Brain microvascular endothelial cell (primary cell): ENCODE results near the gene GPBAR1.
A peak's percentile ranks its signal among the peaks of the same experiment; 100 is the strongest.

Experiments
- DNase-seq: peaks from one replicate; pipeline ENCODE4 v3.0.0-alpha.2; 2020
- H3K27ac ChIP-seq: fragments of 250-450 bp; sonication (Bioruptor Pico); 2 replicates; pipeline ENCODE4 v1.5.1; 2020; ENCODE audit warnings: mild to moderate bottlenecking, moderate library complexity
- H3K27me3 ChIP-seq: fragments of 250-450 bp; sonication (Bioruptor Pico); replicated peaks from 2 replicates; pipeline ENCODE4 v1.5.1; 2020; ENCODE audit warnings: mild to moderate bottlenecking
- H3K36me3 ChIP-seq: fragments of 250-450 bp; sonication (Bioruptor Pico); replicated peaks from 2 replicates; pipeline ENCODE4 v1.5.1; 2020; ENCODE audit warnings: mild to moderate bottlenecking
- H3K4me3 ChIP-seq: 2 replicates; pipeline ENCODE4 v1.5.1; 2011; ENCODE audit warnings: low read depth, mild to moderate bottlenecking, control low read depth, low read length, moderate library complexity
- CTCF ChIP-seq: IDR thresholded peaks from 2 replicates; pipeline ENCODE4 v1.5.1; 2011; ENCODE audit warnings: low read depth, mild to moderate bottlenecking, moderate library complexity, low read length, control low read depth, inconsistent platforms; ENCODE audit errors: missing control alignments
- in situ Hi-C: cut with HindIII; loops from 2 replicates; pipeline ENCODE4 v1.10.0; 2017; ENCODE audit warnings: low sequenced_read_pairs, low pct_ligation_motif_present

Gene GPBAR1

GRCh38 chr2:218218268-218219185, 42.3 kb upstream of the GPBAR1 start:
- in situ Hi-C loops: no loop called here
- no peak for TF ChIP-seq CTCF
- Histone ChIP-seq H3K27ac (peak overlapping the region; percentile 81), H3K4me3 (peak overlapping the region; percentile 98), H3K36me3 (peaks cover 4% of the 10 kb centered on the region), H3K27me3 (no peaks in the 10 kb centered on the region)
- DNase-seq: no peak

GRCh38 chr2:218219934-218220333, 40.9 kb upstream of the GPBAR1 start:
- DNase-seq: no peak
- in situ Hi-C loops: no loop called here
- no peak for TF ChIP-seq CTCF
- no peaks in the 10 kb centered on the region for H3K27me3 ChIP-seq
- peak overlapping the region; percentile 20 for H3K4me3 ChIP-seq
- H3K36me3 ChIP-seq: peaks cover 14% of the 10 kb centered on the region
- no peak overlapping the region for H3K27ac ChIP-seq

- no peak for DNase-seq
- Histone ChIP-seq H3K36me3 (peaks cover 21% of the 10 kb centered on the region), H3K27ac (no peak overlapping the region), H3K27me3 (no peaks in the 10 kb centered on the region), H3K4me3 (no peak overlapping the region)
- TF ChIP-seq CTCF: no peak
- in situ Hi-C loops: no loop called here
Measured at GRCh38 chr2:218221000-218221399, 39.8 kb upstream of the GPBAR1 start.

GRCh38 chr2:218223046-218223445, 37.8 kb upstream of the GPBAR1 start:
- TF ChIP-seq CTCF: no peak
- Histone ChIP-seq H3K27me3 (no peaks in the 10 kb centered on the region), H3K27ac (no peak overlapping the region), H3K36me3 (peaks cover 34% of the 10 kb centered on the region), H3K4me3 (no peak overlapping the region)
- in situ Hi-C loops: no loop called here
- DNase-seq: no peak

GRCh38 chr2:218224186-218224585, 36.6 kb upstream of the GPBAR1 start:
- H3K4me3 ChIP-seq: no peak overlapping the region
- DNase-seq: no peak
- no peak overlapping the region for H3K27ac ChIP-seq

More at GRCh38 chr2:218224186-218224585, 36.6 kb upstream of the GPBAR1 start:
- H3K27me3 ChIP-seq: no peaks in the 10 kb centered on the region
- peaks cover 42% of the 10 kb centered on the region for H3K36me3 ChIP-seq
- TF ChIP-seq CTCF: no peak
- in situ Hi-C loops: no loop called here
